ENCODE measurements around the gene DISP2.

DISP2 gene

DNA sequence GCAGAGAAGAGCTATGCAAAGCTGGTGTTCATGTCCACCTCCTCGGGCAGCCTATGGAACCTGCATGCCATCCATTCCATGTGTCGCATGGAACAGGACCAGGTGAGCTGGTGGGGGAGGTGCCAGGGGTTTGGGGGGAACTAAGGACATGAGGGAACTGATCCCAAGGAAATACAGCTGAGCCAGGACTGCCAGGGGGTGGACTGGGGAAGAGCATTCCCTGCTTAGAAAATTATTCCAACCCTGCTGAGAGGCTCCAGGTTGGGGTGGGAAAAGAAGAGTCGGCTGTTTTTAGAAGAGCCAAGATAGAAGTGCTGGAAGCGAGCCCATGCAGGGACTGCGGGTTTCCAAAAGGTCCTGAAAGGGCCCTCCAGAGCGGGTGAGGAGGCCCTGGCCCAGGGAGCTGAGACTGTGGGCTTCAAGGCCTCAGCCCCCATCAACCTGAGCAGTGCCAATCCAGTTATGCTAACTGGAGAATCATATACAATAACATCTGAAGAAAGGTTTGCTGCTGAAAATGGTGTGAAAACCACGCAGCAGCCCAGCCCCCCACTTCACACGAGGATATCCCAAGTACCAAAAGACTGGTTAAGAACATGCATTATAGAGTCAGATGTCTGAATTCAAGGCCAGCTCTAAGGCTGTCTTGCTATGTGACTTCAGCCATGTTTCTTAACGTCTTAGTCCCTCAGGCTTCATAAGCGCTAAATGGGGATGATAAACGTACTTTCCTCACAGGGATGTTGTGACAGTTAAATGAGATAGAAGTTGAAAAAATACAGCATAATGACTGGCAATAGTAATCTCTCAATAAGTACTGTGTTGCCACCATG is 7.8 kb downstream of the DISP2 start:
- DNase-seq: no peak

DNA sequence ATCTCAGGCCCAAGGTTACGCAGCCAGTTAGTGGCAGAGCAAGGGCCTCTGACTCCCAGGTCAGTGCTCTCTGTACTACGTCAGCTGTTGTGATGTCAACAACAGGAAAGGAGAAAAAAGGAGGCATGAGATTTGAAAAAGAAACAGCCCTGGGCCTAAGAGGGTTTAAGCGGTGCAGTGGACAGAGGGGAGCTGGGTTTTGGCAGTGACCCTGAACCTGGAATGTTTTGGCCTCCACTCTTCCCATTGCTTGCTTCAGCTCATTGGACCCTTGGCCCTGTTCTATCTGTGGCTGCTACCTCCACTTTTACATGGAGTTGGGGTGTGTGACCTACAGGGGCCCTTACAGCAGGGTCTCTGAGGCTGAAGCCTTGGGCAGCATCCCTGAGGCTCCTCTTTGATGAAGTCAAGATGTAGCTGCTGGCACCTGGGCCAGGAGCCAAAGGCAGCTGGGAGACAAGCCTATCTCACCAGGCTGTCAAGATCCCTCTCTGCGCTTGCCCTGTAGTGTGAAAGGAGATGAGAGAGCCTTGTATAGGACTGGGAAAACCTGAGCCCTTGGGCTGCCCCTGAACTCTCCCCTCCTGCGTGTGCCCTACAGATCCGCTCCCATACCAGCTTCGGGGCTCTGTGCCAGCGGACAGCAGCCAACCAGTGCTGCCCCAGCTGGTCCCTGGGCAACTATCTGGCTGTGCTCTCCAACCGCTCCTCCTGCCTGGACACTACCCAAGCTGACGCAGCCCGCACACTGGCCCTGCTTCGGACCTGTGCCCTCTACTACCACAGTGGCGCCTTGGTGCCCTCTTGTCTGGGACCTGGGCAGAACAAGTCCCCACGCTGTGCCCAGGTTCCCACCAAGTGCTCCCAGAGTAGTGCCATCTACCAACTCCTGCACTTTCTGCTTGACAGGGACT is 8.7 kb downstream of the DISP2 start:
- DNase-seq: no peak

DNA sequence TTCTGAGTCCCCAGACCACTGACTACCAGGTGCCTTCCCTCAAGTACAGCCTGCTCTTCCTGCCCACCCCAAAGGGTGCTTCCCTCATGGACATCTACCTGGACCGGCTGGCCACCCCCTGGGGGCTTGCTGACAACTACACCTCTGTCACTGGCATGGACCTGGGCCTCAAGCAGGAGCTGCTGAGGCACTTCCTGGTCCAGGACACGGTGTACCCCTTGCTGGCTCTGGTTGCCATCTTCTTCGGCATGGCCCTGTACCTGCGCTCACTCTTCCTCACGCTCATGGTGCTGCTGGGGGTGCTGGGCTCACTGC is 9.3 kb downstream of the DISP2 start:
- DNase-seq: no peak

DNA sequence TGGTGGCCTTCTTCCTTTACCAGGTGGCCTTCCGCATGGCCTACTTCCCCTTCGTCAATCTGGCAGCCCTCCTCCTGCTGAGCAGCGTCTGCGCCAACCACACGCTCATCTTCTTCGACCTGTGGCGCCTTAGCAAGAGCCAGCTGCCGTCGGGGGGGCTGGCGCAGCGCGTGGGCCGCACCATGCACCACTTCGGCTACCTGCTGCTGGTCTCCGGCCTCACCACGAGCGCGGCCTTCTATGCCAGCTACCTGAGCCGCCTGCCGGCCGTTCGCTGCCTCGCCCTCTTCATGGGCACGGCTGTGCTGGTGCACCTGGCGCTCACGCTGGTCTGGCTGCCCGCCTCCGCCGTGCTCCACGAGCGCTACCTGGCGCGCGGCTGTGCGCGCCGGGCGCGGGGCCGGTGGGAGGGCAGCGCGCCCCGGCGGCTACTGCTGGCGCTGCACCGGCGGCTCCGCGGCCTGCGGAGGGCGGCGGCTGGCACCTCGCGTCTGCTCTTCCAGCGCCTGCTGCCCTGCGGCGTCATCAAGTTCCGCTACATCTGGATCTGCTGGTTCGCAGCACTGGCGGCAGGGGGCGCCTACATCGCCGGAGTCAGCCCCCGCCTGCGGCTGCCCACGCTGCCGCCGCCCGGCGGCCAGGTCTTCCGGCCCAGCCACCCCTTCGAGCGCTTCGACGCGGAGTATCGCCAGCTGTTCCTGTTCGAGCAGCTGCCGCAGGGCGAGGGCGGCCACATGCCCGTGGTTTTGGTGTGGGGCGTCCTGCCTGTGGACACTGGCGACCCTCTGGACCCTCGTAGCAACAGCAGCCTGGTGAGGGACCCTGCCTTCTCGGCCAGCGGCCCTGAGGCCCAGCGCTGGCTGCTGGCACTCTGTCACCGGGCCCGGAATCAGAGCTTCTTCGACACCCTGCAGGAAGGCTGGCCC is 9.9 kb downstream of the DISP2 start:
- DNase-seq: peak; percentile 51 to 86

DNA sequence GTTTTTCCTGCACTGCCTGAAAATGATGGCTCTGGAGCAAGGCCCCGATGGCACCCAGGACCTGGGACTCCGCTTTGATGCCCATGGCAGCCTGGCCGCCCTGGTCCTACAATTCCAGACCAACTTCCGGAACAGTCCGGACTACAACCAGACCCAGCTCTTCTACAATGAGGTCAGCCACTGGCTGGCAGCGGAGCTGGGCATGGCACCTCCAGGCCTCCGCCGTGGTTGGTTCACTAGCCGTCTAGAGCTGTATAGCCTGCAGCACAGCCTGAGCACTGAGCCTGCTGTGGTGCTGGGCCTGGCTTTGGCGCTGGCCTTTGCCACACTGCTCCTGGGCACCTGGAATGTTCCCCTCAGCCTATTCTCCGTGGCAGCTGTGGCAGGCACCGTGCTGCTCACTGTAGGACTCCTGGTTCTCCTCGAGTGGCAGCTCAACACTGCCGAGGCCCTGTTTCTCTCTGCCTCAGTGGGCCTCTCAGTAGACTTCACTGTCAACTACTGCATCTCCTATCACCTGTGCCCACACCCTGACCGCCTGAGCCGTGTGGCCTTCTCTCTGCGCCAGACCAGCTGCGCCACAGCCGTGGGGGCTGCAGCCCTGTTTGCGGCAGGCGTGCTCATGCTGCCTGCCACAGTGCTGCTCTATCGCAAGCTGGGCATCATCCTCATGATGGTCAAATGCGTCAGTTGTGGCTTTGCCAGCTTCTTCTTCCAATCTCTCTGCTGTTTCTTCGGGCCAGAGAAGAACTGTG is 10.9 kb downstream of the DISP2 start:
- DNase-seq: no peak

DNA sequence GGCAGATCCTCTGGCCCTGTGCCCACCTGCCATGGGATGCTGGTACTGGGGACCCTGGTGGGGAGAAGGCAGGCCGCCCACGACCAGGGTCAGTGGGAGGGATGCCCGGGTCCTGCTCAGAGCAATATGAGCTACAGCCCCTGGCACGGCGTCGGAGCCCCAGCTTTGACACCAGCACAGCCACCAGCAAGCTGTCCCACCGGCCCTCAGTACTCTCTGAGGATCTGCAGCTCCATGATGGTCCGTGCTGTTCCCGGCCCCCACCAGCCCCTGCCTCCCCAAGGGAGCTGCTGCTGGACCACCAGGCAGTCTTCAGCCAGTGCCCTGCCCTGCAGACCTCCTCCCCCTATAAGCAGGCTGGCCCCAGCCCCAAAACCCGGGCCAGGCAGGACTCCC is 11.5 kb downstream of the DISP2 start:
- no peak for DNase-seq

DNA sequence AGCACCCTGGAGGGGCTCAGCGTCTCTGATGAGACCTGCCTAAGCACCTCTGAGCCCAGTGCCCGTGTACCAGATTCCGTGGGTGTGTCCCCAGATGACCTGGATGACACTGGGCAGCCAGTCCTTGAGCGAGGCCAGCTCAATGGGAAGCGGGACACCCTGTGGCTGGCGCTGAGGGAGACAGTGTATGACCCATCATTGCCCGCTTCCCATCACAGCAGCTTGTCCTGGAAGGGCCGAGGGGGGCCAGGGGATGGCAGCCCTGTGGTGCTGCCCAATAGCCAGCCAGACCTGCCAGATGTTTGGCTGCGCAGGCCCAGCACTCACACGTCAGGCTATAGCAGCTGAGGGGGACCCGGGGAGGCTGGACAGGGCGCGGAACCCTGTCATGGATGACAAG is 12.0 kb downstream of the DISP2 start:
- DNase-seq: no peak

DNA sequence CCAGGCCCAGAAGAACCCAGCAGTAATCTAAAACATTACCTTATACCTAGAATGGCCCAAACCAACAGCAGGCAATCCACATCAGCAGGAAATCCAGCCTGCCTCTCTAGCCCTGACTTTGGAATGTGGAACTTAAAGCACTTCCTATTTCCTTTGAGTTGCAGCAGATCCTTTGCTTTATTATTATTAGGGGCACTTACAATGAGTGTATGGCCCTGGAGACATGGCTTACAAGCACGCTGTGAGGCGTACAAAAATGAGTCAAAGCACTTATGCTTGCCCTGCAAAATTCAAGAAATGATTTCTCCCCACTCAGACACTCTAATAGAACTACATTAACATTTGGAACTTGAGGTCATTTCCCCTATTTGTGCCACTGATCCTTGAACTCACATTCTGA is 15.0 kb downstream of the DISP2 start:
- DNase-seq: no peak

DNA sequence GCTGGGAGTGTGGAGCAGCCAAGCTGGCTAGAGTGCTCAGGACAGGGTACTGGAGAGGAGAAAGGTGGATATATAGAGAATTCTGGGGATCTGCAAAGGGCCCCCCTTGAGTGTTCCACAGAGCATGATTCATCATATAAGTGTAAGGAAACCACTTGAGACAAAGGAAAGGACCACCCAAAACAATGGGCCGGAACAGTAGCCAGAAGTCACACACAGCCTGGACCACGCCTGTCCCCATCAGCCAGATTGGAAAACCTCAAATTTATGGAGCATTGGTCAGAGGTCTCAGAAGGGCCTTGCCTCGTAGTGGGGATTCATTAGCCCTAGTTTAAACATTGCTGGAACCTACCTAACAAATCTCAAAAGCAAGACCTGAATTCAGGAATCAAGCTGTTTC is 19.6 kb downstream of the DISP2 start:
- DNase-seq: no peak

DNA sequence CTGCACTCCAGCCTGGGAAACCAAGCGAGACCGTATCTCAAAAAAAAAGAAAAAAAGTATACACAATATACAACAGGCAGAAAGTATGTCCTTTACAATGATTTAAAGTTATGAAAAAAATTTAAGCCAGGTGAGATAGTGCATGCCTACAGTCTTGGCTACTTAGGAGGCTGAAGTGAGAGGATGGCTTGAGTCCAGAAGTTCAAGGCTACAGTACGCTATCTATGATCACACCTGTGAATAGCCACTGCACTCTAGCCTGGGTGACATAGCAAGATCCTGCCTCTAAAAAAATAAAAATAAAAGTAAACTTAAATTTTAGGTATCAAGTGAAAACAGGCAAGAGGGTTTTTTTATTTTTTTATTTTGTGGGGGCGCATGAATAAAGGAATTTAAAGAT is 21.4 kb downstream of the DISP2 start:
- no peak for DNase-seq

DNA sequence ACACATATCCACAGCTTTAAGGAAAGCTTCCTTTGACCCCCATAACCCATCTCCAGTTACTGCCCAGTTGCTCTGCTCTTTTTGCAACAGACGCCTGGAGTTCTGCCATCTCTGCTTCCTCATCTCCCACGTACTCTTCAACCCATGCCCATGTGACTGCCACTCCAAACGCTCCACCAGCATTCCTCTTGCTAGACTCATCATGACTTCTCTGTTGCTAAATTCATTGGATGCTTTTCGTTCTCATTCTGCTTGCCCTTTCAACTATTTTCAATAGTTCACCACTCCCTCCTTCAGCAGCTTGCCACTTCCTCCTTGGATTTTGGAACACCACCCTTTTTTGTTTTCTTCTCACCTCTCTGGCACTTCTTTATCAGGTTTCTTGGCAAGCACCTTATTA is 21.8 kb downstream of the DISP2 start:
- no peak for DNase-seq

DNA sequence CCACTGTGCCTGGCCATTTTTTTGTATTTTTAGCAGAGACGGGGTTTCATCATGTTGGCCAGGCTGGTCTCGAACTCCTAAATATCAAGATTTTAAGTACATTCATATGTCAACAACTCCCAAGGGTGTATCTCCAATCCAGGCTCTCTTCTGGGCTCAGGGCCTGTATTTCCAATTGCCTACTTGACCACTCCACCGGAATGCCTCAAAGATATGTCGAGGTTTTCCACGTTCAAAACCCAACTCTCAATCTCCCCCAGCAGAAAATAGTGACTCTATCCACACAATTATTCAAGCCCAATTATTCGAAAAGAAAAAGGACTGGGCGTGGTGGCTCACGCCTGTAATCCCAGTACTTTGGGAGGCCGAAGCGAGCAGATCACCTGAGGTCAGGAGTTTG is 22.6 kb downstream of the DISP2 start:
- DNase-seq: no peak

DNA sequence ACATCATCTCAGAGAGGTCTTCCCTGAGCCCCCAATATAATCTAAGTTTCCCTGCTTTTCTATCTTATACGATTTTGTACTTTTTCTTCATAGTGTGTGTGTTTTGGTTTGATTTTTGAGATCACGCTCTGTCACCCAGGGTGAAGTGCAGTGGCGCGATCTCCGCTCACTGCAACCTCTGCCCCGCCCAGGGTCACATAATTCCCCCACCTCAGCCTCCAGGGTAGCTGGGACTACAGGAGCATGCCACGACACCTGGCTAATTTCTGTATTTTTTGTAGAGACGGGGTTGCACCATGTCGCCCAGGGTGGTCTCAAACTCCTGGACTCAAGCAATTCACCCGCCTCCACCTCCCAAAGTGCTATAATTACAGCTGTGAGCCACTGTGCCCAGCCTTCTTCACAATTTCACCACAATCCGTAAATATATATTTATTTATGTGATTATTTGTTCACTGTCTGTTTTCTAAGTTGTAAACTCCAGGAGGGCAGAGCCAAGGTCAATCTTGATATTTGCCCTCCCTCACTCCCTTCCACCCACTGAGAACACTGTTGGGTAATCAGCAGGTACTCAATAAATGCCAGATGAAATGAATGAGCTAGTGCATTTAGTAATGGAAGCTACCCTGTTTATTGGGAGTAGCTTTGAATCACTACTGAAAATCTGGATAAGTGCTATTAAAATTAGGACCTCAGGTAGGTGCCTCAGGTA is 24.0 kb downstream of the DISP2 start:
- DNase-seq: no peak

DNA sequence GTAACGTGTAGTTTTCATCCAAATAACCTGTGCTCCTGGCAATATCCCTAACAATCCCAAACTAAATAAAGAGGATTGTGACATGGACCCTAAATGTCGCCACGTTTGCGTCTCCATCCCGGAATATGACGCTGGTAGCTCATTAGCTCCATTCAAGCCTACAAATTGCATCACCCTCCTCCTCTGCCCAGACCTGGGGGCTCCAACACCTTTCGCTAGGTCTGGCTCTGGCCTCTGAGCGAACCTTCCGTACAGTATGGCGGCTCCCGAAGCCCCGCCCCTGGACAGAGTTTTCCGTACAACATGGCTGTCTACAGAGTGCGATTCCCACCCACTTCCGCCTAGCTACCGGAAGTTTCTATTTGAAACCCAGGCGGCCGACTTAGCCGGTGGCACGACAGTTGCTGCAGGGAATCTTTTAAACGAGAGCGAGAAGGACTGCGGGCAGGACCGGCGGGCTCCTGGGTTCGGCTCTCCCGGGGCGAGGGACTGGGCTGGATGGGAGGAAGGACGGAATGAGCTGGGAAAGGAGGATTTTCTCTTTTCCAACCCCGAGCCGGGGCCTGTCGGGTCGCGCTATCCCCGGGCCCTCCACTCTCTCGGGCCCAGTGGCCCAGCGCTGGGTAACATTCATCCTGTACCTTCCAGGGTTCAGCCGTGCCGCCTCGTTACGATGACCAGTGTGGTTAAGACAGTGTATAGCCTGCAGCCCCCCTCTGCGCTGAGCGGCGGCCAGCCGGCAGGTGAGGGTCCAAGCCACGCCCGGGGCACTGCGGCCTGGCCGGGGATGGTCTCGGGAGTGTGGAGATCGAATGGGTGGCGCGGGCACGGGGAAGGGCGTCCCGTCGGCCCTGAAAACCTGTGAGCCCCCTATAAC is 24.8 kb downstream of the DISP2 start, which contains the start of gene KNSTRN:
KNSTRN (plus strand) TSS at position 142 of the 877 bp plus-strand sequence; CDS start at position 257, 115 bp downstream.
- peak; percentile 72 to 88 for DNase-seq

DNA sequence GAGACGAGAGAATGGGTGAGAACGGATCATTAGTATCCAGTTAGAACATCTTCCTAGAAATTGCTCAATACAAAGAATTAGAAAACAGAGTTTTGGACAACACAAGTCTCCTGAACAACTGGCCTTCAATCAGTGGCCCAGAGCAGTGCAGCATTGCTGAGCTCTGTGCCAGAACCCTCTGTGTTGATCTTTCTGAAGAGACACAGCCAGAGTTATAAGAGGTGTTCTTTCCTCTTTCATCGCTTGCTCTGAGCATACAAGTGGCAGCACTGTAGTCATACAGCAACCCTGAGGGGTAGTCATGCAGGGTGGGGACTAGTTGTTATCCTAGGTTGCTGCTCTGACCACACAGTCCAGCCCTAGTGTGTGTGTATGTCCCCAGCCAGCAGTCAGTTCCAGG is 28.5 kb downstream of the DISP2 start:
- DNase-seq: no peak

DNA sequence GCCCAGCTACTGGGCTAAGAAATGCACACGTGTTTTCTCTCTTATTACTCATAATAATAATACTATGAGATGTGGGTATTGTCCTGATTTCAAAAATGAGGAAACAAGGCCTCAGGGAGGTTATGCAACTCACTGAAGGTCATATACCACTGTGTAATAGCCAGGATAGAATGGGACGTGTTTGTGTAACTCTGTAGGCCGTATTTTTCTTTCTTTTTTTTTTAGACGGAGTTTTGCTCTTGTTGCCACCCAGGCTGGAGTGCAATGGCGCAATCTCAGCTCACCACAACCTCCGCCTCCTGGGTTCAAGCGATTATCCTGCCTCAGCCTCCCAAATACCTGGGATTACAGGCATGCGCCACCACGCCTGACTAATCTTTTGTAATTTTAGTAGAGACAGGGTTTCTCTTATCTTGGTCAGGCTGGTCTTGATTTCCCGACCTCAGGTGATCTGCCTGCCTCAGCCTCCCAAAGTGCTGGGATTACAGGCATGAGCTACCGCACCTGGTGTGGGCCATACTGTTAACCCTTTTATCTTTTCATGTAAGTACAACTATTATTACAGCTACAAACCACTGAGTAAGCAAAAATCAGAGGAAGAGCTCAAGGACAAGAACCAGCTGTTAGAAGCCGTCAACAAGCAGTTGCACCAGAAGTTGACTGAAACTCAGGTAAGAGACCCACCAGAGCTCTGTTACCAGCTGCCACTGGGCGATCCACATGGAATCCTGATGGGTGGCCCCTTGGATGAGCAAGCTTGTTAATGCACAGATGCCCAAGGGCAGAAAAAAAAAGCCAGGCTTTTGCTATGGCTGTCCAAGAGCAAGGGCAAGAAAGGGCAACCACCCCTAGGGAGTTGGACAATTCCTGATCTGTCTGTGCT is 31.2 kb downstream of the DISP2 start:
- no peak for DNase-seq

DNA sequence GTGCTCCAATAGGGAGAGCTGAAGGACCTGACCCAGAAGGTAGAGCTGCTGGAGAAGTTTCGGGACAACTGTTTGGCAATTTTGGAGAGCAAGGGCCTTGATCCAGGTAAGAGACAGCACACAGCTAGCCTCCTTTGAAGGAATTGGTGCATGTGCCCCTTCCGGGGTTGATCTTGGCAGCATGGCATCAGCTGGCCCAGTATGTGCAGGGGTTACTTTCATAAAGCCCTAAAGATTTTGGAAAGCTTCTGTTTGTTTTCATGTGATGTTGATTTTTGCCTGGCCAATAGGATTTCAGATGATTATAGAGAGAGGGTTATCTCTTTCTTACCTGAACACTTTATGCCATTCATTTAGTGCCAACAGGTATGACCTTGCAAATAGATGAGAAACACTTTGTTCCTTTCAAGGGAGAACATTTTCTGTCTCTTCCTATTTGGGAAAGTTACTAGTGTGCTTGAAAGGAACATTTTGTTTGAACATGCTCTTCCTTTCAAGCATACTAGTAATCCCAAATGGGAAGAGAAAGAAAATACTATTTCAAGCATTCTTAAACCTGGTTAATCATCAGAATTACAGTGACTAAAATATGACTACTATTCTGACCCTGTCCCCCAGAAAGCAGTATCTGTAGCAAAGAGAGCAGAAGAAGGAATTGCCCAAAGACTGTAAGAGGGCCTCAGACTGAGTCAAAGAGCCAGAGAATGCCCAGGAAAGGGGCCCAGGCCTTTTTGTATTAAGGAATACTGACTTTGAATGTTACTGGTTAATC is 32.0 kb downstream of the DISP2 start:
- DNase-seq: no peak
